ENCODE measurements around the gene FAM78B. TPM values are rescaled to one million over a fixed set of nuclear protein-coding genes. Genes with fewer than 3 reads are reported as not detected.
A peak's percentile ranks its signal among the peaks of the same experiment; 100 is the strongest.

Gene FAM78B
- total RNA-seq, 2 donors from 2014 or later: 0.15 to 0.31 TPM

- no peak overlapping the region for H3K4me3 Mint-ChIP-seq
- no peaks in the 10 kb centered on the region for H3K36me3 Mint-ChIP-seq (ENCODE audit: low read depth)
- ATAC-seq (no peak), DNase-seq (no peak)
- no peaks in the 10 kb centered on the region for H3K27me3 Mint-ChIP-seq
- peaks cover 6% of the 10 kb centered on the region for H3K4me1 Mint-ChIP-seq
- no peaks in the 10 kb centered on the region for H3K9me3 ChIP-seq (ENCODE audit: control insufficient read depth, low read length, poor library complexity, severe bottlenecking)
- no peak overlapping the region for H3K27ac Mint-ChIP-seq
These were observed 77.0 kb downstream of the FAM78B start for GRCh38 chr1:166089804-166090203.

- Mint-ChIP-seq H3K27me3 (no peaks in the 10 kb centered on the region), H3K27ac (no peak overlapping the region), H3K36me3 (ENCODE audit: low read depth) (no peaks in the 10 kb centered on the region), H3K4me3 (no peak overlapping the region), H3K4me1 (peaks cover 16% of the 10 kb centered on the region)
- DNase-seq (no peak), ATAC-seq (no peak)
- no peaks in the 10 kb centered on the region for H3K9me3 ChIP-seq (ENCODE audit: control insufficient read depth, low read length, poor library complexity, severe bottlenecking)
These were observed 78.2 kb downstream of the FAM78B start for GRCh38 chr1:166088572-166088955.

GRCh38 chr1:166087734-166088571 is 78.8 kb downstream of the FAM78B start:
- no peaks in the 10 kb centered on the region for H3K27me3 Mint-ChIP-seq
- no peaks in the 10 kb centered on the region for H3K9me3 ChIP-seq (ENCODE audit: control insufficient read depth, low read length, poor library complexity, severe bottlenecking)
- H3K27ac Mint-ChIP-seq: no peak overlapping the region
- no peak for ATAC-seq
- DNase-seq: no peak
- peaks cover 16% of the 10 kb centered on the region for H3K4me1 Mint-ChIP-seq
- H3K4me3 Mint-ChIP-seq: no peak overlapping the region
- H3K36me3 Mint-ChIP-seq (ENCODE audit: low read depth): no peaks in the 10 kb centered on the region

GRCh38 chr1:166086113-166086883 is 80.5 kb downstream of the FAM78B start:
- DNase-seq: no peak
- ATAC-seq: no peak
- H3K27me3 Mint-ChIP-seq: no peaks in the 10 kb centered on the region
- H3K4me3 Mint-ChIP-seq: no peak overlapping the region
- H3K36me3 Mint-ChIP-seq (ENCODE audit: low read depth): no peaks in the 10 kb centered on the region
- H3K4me1 Mint-ChIP-seq: peaks cover 20% of the 10 kb centered on the region
- H3K9me3 ChIP-seq (ENCODE audit: control insufficient read depth, low read length, poor library complexity, severe bottlenecking): no peaks in the 10 kb centered on the region
- H3K27ac Mint-ChIP-seq: no peak overlapping the region

- Mint-ChIP-seq H3K27ac (no peak overlapping the region), H3K4me1 (peaks cover 27% of the 10 kb centered on the region), H3K27me3 (no peaks in the 10 kb centered on the region), H3K4me3 (no peak overlapping the region), H3K36me3 (ENCODE audit: low read depth) (no peaks in the 10 kb centered on the region)
- no peaks in the 10 kb centered on the region for H3K9me3 ChIP-seq (ENCODE audit: control insufficient read depth, low read length, poor library complexity, severe bottlenecking)
- ATAC-seq (no peak), DNase-seq (no peak)
These were observed 82.2 kb downstream of the FAM78B start for GRCh38 chr1:166084613-166085012.

- no peaks in the 10 kb centered on the region for H3K9me3 ChIP-seq (ENCODE audit: control insufficient read depth, low read length, poor library complexity, severe bottlenecking)
- DNase-seq (no peak), ATAC-seq (peak; percentile 54)
- Mint-ChIP-seq H3K36me3 (ENCODE audit: low read depth) (no peaks in the 10 kb centered on the region), H3K4me3 (peak overlapping the region; percentile 46), H3K27me3 (no peaks in the 10 kb centered on the region), H3K27ac (no peak overlapping the region), H3K4me1 (peaks cover 24% of the 10 kb centered on the region)
These were observed 82.9 kb downstream of the FAM78B start for GRCh38 chr1:166083887-166084286.

GRCh38 chr1:166082601-166083000 is 84.2 kb downstream of the FAM78B start:
- no peaks in the 10 kb centered on the region for H3K9me3 ChIP-seq (ENCODE audit: control insufficient read depth, low read length, poor library complexity, severe bottlenecking)
- DNase-seq (no peak), ATAC-seq (no peak)
- no peak overlapping the region for H3K27ac Mint-ChIP-seq
- H3K4me3 Mint-ChIP-seq: no peak overlapping the region
- H3K36me3 Mint-ChIP-seq (ENCODE audit: low read depth): no peaks in the 10 kb centered on the region
- peaks cover 24% of the 10 kb centered on the region for H3K4me1 Mint-ChIP-seq
- H3K27me3 Mint-ChIP-seq: no peaks in the 10 kb centered on the region

- no peak for ATAC-seq
- H3K4me1 Mint-ChIP-seq: peaks cover 21% of the 10 kb centered on the region
- peak overlapping the region; percentile 42 for H3K4me3 Mint-ChIP-seq
These were observed 85.6 kb downstream of the FAM78B start for GRCh38 chr1:166080967-166081870.

GRCh38 chr1:166080277-166080966 is 86.4 kb downstream of the FAM78B start:
- H3K27ac Mint-ChIP-seq: no peak overlapping the region
- peaks cover 21% of the 10 kb centered on the region for H3K4me1 Mint-ChIP-seq
- ATAC-seq (peak; percentile 25), DNase-seq (no peak)
- H3K4me3 Mint-ChIP-seq: peak overlapping the region; percentile 42
- H3K9me3 ChIP-seq (ENCODE audit: control insufficient read depth, low read length, poor library complexity, severe bottlenecking): no peaks in the 10 kb centered on the region
- H3K27me3 Mint-ChIP-seq: no peaks in the 10 kb centered on the region
- no peaks in the 10 kb centered on the region for H3K36me3 Mint-ChIP-seq (ENCODE audit: low read depth)

More at GRCh38 chr1:166080967-166081870, 85.6 kb downstream of the FAM78B start:
- no peaks in the 10 kb centered on the region for H3K27me3 Mint-ChIP-seq
- H3K36me3 Mint-ChIP-seq (ENCODE audit: low read depth): no peaks in the 10 kb centered on the region
- H3K9me3 ChIP-seq (ENCODE audit: control insufficient read depth, low read length, poor library complexity, severe bottlenecking): no peaks in the 10 kb centered on the region
- no peak overlapping the region for H3K27ac Mint-ChIP-seq
- no peak for DNase-seq

- DNase-seq: no peak
- H3K9me3 ChIP-seq (ENCODE audit: control insufficient read depth, low read length, poor library complexity, severe bottlenecking): no peaks in the 10 kb centered on the region
- Mint-ChIP-seq H3K4me1 (peaks cover 17% of the 10 kb centered on the region), H3K27ac (no peak overlapping the region), H3K27me3 (no peaks in the 10 kb centered on the region), H3K36me3 (ENCODE audit: low read depth) (no peaks in the 10 kb centered on the region), H3K4me3 (no peak overlapping the region)
- no peak for ATAC-seq
These were observed 87.5 kb downstream of the FAM78B start for GRCh38 chr1:166079276-166079675.

GRCh38 chr1:166073489-166073888 is 93.3 kb downstream of the FAM78B start:
- Mint-ChIP-seq H3K36me3 (ENCODE audit: low read depth) (no peaks in the 10 kb centered on the region), H3K4me3 (no peak overlapping the region), H3K27me3 (no peaks in the 10 kb centered on the region), H3K4me1 (no peaks in the 10 kb centered on the region), H3K27ac (no peak overlapping the region)
- H3K9me3 ChIP-seq (ENCODE audit: control insufficient read depth, low read length, poor library complexity, severe bottlenecking): no peaks in the 10 kb centered on the region
- DNase-seq: no peak
- no peak for ATAC-seq

GRCh38 chr1:166069390-166069789 is 97.4 kb downstream of the FAM78B start:
- no peak overlapping the region for H3K4me3 Mint-ChIP-seq
- no peaks in the 10 kb centered on the region for H3K27me3 Mint-ChIP-seq
- no peaks in the 10 kb centered on the region for H3K9me3 ChIP-seq (ENCODE audit: control insufficient read depth, low read length, poor library complexity, severe bottlenecking)
- no peak for DNase-seq
- no peak overlapping the region for H3K27ac Mint-ChIP-seq
- no peaks in the 10 kb centered on the region for H3K36me3 Mint-ChIP-seq (ENCODE audit: low read depth)
- ATAC-seq: no peak
- H3K4me1 Mint-ChIP-seq: no peaks in the 10 kb centered on the region
